ENCODE results near the gene KDM1B. TPM values are rescaled to one million over a fixed set of nuclear protein-coding genes. Genes with fewer than 3 reads are reported as not detected.

The KDM1B gene
- polyA plus RNA-seq, 1 of the 3 experiments (the other 2 are of a cell fraction): 9.4 TPM

GRCh38 chr6:18160911-18161310, 5.7 kb downstream of the KDM1B start:
- WGBS (ENCODE audit: low lambda C conversion rate): 100% methylated on average over 1 of the region's 1 CpG
- no peaks in the 10 kb centered on the region for H3K9me3 ChIP-seq

More at GRCh38 chr6:18160911-18161310, 5.7 kb downstream of the KDM1B start:
- no peaks in the 10 kb centered on the region for H3K79me2 ChIP-seq (ENCODE audit: insufficient read depth)
- H3K4me2 ChIP-seq: no peak overlapping the region
- DNase-seq: no peak
- H4K20me1 ChIP-seq (ENCODE audit: insufficient read depth): no peaks in the 10 kb centered on the region
- peaks cover 11 to 13% of the 10 kb centered on the region in 2 experiments for H3K36me3 ChIP-seq (replicated peaks in 1 of 2; ENCODE audit: control insufficient read depth in 1 of 2, insufficient read depth in 2 of 2, low read length in 1 of 2)
- ChIA-PET CTCF (no interaction called here), POLR2A (no interaction called here)
- TF ChIP-seq SMC3 (IDR thresholded peaks at IDR 0.05; ENCODE audit: low read depth, low read length) (no peak), NFIC (IDR thresholded peaks at IDR 0.05; ENCODE audit: borderline replicate concordance) (no peak), RAD21 (IDR thresholded peaks at IDR 0.05; ENCODE audit: low read length) (no peak), SIN3A (IDR thresholded peaks at IDR 0.05; ENCODE audit: borderline replicate concordance, low read depth, low read length) (no peak), CTCF (IDR thresholded peaks at IDR 0.05) (no peak), TEAD4 (IDR thresholded peaks at IDR 0.05; ENCODE audit: borderline replicate concordance, insufficient read depth) (no peak), USF2 (IDR thresholded peaks at IDR 0.05; ENCODE audit: borderline replicate concordance, low read depth, low read length) (no peak), PBX3 (IDR thresholded peaks at IDR 0.05) (no peak), ZBTB33 (IDR thresholded peaks at IDR 0.05; ENCODE audit: borderline replicate concordance, low read depth) (no peak), RFX5 (IDR thresholded peaks at IDR 0.05; ENCODE audit: low read length) (no peak), POLR2AphosphoS5 (IDR thresholded peaks at IDR 0.05; ENCODE audit: low read depth, low read length) (no peak), FOXJ3 (CRISPR knock-in tag; IDR thresholded peaks at IDR 0.05) (no peak), MEF2A (IDR thresholded peaks at IDR 0.05; ENCODE audit: borderline replicate concordance, low read depth) (no peak), IRF3 (IDR thresholded peaks at IDR 0.05; ENCODE audit: low read depth, low read length) (no peak)
- no peaks in the 10 kb centered on the region for H3K27me3 ChIP-seq (ENCODE audit: insufficient read depth)
- peaks cover 7% of the 10 kb centered on the region for H3F3A ChIP-seq (replicated peaks; ENCODE audit: insufficient read depth)
- no peak overlapping the region for H3K4me3 ChIP-seq (ENCODE audit: low read depth in 2 of 2, low read length in 1 of 2)
- H3K27ac ChIP-seq (ENCODE audit: low read depth in 2 of 2, low read length in 1 of 2): no peak overlapping the region
- no peaks in the 10 kb centered on the region for H3K9me2 ChIP-seq
- no peak overlapping the region for H2AFZ ChIP-seq (ENCODE audit: low read depth)
- H3K4me1 ChIP-seq (ENCODE audit: control insufficient read depth in 1 of 2, insufficient read depth in 2 of 2, low read depth in 1 of 2, low read length in 1 of 2): peaks cover 0 to 4% of the 10 kb centered on the region in 2 experiments; a peak in 1 of 4 replicates
- H3K9ac ChIP-seq: no peak overlapping the region

Measured in SK-N-SH (cell line).